HG02571 (cell line): Measurements from ENCODE around the gene TGFB2.
A peak's percentile ranks its signal among the peaks of the same experiment; 100 is the strongest.

Experiments used
- ATAC-seq: cut with Tn5 transposase; IDR thresholded peaks from one replicate; pipeline ENCODE4 v1.9.1; 2021; ENCODE audit warnings: mild to moderate bottlenecking, moderate library complexity; ENCODE audit not compliant: unreplicated experiment

The TGFB2 gene

GRCh38 chr1:218330043-218330623 lies 15.0 kb upstream of the TGFB2 start:
- ATAC-seq: no peak

GRCh38 chr1:218332416-218332815 lies 12.7 kb upstream of the TGFB2 start:
- ATAC-seq: no peak

GRCh38 chr1:218336328-218336727 lies 8.8 kb upstream of the TGFB2 start:
- ATAC-seq: peak; percentile 47

GRCh38 chr1:218339267-218339831 lies 5.8 kb upstream of the TGFB2 start:
- peak; percentile 64 for ATAC-seq

- no peak for ATAC-seq
Observed at GRCh38 chr1:218341325-218341724, 3.8 kb upstream of the TGFB2 start.

- ATAC-seq: no peak
Observed at GRCh38 chr1:218342091-218342490, 3.0 kb upstream of the TGFB2 start.

- ATAC-seq: peak; percentile 54
Observed at GRCh38 chr1:218345673-218346390, 696 bp downstream of the TGFB2 start.

GRCh38 chr1:218346391-218347204 lies 1.5 kb downstream of the TGFB2 start:
- no peak for ATAC-seq

GRCh38 chr1:218347336-218347722 lies 2.2 kb downstream of the TGFB2 start:
- no peak for ATAC-seq

GRCh38 chr1:218347723-218348627 lies 2.8 kb downstream of the TGFB2 start:
- no peak for ATAC-seq

GRCh38 chr1:218348628-218349071 lies 3.5 kb downstream of the TGFB2 start:
- no peak for ATAC-seq

GRCh38 chr1:218349348-218350034 lies 4.4 kb downstream of the TGFB2 start:
- no peak for ATAC-seq

GRCh38 chr1:218350035-218350525 lies 4.9 kb downstream of the TGFB2 start:
- no peak for ATAC-seq

GRCh38 chr1:218350801-218351266 lies 5.7 kb downstream of the TGFB2 start:
- ATAC-seq: no peak

- ATAC-seq: peak; percentile 56
Observed at GRCh38 chr1:218351391-218352074, 6.4 kb downstream of the TGFB2 start.

- no peak for ATAC-seq
Observed at GRCh38 chr1:218352075-218352438, 6.9 kb downstream of the TGFB2 start.

GRCh38 chr1:218353656-218354055 lies 8.5 kb downstream of the TGFB2 start:
- ATAC-seq: no peak

- no peak for ATAC-seq
Observed at GRCh38 chr1:218355278-218355677, 10.1 kb downstream of the TGFB2 start.
